GM18507 (cell line): ENCODE data around the gene PRG2.
"Not testable (repeated sequence)": the region's sequence is repeated elsewhere in the genome, so short reads cannot be mapped to it uniquely, and the experiment has no call there.

Experiments
- DNase-seq: peaks from one replicate; pipeline ENCODE4 v3.0.0; 2011; ENCODE audit warnings: low read depth; ENCODE audit not compliant: insufficient read length; ENCODE audit errors: extremely low spot score
- FAIRE-seq: peaks from 2 replicates; lab custom pipeline; 2011; peaks lifted over from hg19 to GRCh38; lab: Jason Lieb, UNC

Gene PRG2

GRCh38 chr11:57375490-57375889, 15.0 kb downstream of the PRG2 start:
- FAIRE-seq (no peak), DNase-seq (no peak)

DNA sequence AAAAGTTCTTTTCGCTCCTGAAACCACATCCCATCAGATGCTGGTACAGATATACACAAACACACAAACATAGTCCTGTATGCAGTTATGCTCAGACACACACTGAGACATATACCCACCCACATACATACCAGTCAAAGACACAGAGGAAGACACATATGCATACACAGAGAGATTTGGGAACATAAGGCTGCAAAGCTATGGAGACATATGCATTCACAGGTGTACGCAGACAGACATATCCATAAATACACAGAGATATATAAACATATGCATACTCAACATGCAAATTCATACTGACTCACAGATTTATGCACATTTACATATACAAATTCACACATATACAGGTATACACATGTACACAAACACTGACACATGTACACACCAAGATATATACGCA, 15.5 kb downstream of the PRG2 start:
- FAIRE-seq (no peak), DNase-seq (no peak)

GRCh38 chr11:57373146-57373545, 17.3 kb downstream of the PRG2 start:
- FAIRE-seq (no peak), DNase-seq (no peak)

- no peak for FAIRE-seq
- no peak for DNase-seq
Observed at GRCh38 chr11:57370941-57371340, 19.5 kb downstream of the PRG2 start.

DNA sequence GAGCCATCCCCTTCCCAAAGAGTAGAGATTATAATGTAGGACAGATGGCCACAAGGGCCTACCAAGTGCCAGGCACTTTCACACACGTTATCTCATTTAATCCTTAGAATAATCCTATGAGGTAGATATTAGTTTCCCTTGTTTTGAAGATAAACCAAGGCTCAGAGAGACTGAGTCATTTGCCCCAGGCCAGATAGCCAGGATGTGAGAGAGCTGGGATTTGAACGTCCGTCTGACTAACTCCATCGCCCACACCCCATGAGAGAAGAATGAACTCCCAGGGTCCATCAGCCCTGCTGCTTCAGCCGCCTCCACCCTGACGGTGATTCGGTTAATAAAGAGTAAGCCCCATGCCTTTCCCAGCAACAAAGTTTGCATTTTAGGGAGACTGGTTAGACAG, 20.2 kb downstream of the PRG2 start:
- no peak for FAIRE-seq
- DNase-seq: no peak

DNA sequence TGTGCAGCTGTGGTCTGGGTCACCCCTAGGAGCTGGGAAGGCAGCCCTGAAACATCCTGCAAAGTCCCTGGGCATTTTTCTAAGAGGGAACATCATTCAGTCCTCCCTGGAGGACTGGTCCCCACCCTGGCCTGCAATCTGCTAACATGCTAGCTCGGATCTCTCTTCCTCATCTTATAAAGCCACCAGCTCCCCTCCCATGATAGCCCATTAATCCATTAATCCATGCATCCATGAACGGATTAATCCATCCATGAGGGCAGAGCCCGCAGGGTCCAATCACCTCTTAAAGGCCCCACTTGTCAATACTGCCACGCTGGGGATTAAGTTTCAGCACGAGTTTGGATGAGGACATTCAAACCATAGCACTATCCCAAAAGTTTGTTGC, 21.6 kb downstream of the PRG2 start:
- FAIRE-seq (no peak), DNase-seq (no peak)

DNA sequence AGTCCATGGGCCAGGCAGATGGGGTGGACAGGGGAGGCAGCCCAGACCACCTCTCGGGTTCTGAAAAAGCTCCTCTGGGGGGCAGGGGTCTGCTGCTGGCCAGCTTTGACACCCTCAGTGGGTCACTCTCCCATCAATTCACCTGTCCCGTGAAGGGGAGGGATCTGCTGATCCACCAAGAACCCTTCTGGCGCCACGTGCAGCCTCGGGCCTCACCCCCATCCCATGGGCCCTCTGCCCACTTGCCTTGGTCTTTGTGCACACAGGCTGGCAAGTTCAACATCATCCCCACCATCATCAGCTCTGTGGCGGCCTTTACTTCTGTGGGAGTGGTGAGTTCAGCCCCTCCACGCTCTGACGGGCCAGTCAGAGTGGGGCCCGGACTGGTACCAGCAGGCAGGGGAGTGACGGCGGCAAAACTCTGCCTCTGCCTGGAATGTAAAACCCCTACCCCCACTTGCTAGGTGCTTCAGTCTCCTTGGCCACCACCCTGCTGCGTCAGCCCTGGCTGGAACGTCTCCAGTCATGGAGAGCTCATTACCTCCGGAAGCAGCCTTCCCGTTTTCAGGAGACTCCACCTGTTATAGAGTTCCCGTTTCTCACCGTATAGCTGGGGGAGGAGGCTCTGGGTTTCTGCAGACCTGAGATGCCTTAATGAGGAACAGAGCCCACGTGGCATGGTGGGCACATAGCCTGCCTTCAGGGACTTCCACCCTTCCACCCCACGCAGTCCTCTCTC, 22.2 kb downstream of the PRG2 start:
- no peak for DNase-seq
- FAIRE-seq: no peak

- DNase-seq: no peak
- no peak for FAIRE-seq
Observed at GRCh38 chr11:57364851-57365660, 25.4 kb downstream of the PRG2 start.

GRCh38 chr11:57363131-57364080, 27.0 kb downstream of the PRG2 start:
- DNase-seq: no peak
- FAIRE-seq: no peak

DNA sequence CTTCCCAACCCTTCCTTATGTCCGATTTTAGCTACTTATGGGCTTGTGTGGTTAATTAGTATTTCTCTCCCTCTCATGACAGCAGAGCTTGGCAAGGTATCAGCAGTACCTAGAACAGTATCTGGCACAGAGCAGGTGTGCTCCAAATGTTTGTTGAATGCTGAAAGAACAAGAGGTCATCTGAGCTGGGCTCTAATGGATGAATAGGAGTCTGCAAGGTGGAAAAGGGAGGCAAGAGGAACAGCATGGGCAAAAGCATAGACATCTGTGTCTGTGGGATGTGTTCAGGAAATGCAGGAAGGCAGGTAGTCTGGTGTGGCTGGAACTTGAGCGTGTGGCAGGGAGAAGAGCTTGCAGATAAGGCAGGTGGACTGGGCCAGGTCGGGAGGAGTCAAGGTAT, 28.5 kb downstream of the PRG2 start:
- no peak for FAIRE-seq
- DNase-seq: no peak

DNA sequence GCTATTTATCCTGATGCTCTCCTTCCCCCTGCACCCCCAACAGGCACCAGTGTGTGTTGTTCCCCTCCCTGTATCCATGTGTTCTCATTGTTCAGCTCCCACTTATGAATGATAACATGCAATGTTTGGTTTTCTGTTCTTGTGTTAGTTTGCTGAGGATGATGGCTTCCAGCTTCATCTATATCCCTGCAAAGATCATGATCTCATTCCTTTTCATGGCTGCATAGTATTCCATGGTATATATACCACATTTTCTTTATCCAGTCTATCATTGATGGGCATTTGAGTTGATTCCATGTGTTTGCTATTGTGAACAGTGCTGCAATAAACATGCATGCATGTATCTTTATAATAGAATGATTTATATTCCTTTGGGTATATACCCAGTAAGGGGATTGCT, 29.0 kb downstream of the PRG2 start:
- DNase-seq, FAIRE-seq: not testable (repeated sequence)

GRCh38 chr11:57360991-57361390, 29.5 kb downstream of the PRG2 start:
- FAIRE-seq (no peak), DNase-seq (no peak)

DNA sequence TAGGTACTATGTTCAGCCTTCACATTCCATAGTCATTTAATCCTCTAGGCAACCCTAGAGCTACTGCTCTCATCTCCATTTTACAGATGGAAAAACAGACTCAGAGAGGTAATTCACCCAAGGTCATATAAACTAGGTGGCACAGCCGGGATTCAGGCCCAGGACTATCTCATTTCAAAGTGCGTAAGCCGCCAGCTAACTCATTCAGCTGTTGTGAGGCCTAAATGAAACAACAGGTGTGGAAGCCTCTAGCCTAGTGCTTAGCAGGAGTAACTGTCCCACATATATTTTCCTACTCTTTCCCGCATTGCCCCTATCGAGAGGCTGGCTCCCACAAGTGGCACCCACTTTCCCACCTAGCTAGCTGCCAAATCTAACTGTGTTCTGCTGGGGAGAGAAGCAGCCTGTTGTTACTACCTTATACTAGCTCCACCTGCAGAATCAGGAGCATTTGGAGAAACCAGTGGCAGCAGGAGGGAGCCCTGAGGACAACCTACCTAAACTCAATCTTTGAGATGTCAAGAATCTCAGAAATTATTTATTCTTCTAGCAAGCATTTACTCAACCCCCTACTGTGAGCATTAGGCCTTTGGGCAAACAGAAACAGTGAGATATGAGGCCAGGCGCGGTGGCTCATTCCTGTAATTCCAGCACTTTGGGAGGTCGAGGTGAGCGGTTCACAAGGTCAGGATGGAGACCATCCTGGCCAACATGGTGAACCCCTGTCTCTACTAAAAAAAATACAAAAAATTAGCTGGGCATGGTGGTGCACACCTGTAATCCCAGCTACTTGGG, 30.4 kb downstream of the PRG2 start:
- DNase-seq (no peak), FAIRE-seq (no peak)

GRCh38 chr11:57359396-57359795, 31.1 kb downstream of the PRG2 start:
- FAIRE-seq (no peak), DNase-seq (no peak)

DNA sequence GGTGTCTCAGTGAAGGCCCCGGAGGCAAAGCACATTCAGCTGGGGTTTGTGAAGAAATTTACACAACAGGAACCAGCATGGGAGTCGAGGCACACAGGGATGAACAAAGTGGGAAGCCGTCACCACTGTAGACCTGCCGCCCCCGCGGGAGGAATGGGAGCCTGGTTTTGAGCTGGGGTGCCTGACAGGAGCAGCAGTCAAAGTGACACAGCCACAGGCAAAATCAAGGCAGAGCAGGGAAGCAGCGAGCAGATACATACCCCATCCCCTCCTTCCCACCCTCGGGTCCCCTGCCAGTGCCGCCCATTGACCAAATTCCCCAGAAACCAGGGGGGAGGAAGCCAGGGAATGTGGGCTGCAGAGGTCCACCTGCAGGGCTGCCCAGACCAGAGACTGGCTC, 31.5 kb downstream of the PRG2 start:
- no peak for DNase-seq
- no peak for FAIRE-seq

- FAIRE-seq: no peak
- DNase-seq: no peak
Observed at GRCh38 chr11:57358543-57358961, 31.9 kb downstream of the PRG2 start.

DNA sequence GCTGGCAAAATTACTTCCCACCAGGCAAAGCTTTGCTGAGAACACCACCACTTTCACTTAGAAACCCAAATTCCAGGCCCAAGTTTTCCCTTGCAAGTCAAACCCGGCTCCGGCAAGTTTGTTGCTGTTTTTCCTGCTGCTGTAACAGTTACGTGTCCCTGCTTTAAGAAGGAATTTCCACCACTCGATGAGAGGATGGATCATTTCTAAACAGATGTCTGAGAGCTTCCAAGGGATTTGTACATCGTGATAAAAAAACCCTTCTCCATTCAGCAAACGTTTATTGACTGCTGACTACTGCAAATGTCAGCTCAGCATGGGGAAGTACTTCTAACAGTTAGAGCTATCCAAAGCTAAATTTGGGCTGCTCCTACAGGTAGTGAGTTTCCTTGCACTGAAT, 32.6 kb downstream of the PRG2 start:
- FAIRE-seq (no peak), DNase-seq (no peak)

GRCh38 chr11:57357310-57357709, 33.1 kb downstream of the PRG2 start:
- FAIRE-seq: no peak
- no peak for DNase-seq

DNA sequence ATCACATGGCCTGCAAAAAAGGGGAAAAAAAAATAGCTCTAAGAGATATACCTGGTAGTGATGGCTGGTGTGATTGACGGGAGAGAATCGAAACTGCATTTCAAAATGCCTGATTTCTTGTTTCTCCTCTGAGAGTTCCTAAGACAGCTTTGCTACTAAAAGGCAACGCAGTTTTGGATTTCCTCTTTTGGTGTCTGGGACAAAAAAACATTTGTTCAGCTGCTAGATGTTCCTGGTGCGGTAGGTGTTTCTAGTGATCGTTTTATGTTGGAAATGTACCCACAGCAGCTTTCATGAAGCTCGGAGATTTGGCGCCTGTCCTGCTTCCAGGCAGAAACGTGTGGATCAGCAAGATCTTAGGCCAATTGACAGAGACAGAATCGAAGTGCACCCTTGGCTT, 34.2 kb downstream of the PRG2 start:
- DNase-seq (no peak), FAIRE-seq (no peak)
